DND-41 (cell line): ENCODE results near the gene RIC1.
"Not testable (repeated sequence)": the region's sequence is repeated elsewhere in the genome, so short reads cannot be mapped to it uniquely, and the experiment has no call there.

Source experiments
- ATAC-seq: fragments of 200-7000 bp; cut with Tn5 transposase; 3 replicates; pipeline ENCODE4 v1.9.1; 2021; ENCODE audit warnings: low read depth; ENCODE audit not compliant: insufficient read depth
- DNase-seq: peaks from one replicate; pipeline ENCODE4 v3.0.0-alpha.2; 2020
- H2AFZ ChIP-seq: 2 replicates; pipeline ENCODE4 v1.6.0; 2012; ENCODE audit warnings: low read depth, low read length
- H3K27ac ChIP-seq: 2 replicates; pipeline ENCODE4 v1.5.1; 2012; ENCODE audit warnings: low read length, inconsistent platforms
- H3K27me3 ChIP-seq: fragments of 200-600 bp; sonication (generic); 2 replicates; pipeline ENCODE4 v1.6.0; 2012; ENCODE audit warnings: low read length, mild to moderate bottlenecking, inconsistent platforms; ENCODE audit not compliant: insufficient read depth, poor library complexity
- H3K36me3 ChIP-seq: 2 replicates; pipeline ENCODE4 v1.5.1; 2012; ENCODE audit warnings: low read length, inconsistent platforms; ENCODE audit not compliant: insufficient read depth
- H3K4me1 ChIP-seq: 2 replicates; pipeline ENCODE4 v1.5.1; 2012; ENCODE audit warnings: mild to moderate bottlenecking, low read length; ENCODE audit not compliant: insufficient read depth
- H3K4me2 ChIP-seq: 2 replicates; pipeline ENCODE4 v1.6.0; 2012; ENCODE audit warnings: mild to moderate bottlenecking, moderate library complexity, low read length, inconsistent platforms; ENCODE audit not compliant: insufficient read depth
- H3K4me3 ChIP-seq, 2 experiments: fragments of 200-600 bp in 1 of 2; shearing (Covaris generic) in 1 of 2; 2 replicates each; pipeline ENCODE4 v1.5.1; 2012 to 2016; ENCODE audit warnings: inconsistent platforms in 2 of 2, low read length in 2 of 2, mild to moderate bottlenecking in 2 of 2, low read depth in 1 of 2, moderate library complexity in 1 of 2
- H3K79me2 ChIP-seq: 2 replicates; pipeline ENCODE4 v1.6.0; 2012; ENCODE audit warnings: low read length, inconsistent platforms; ENCODE audit not compliant: insufficient read depth
- H3K9ac ChIP-seq: 2 replicates; pipeline ENCODE4 v1.6.0; 2012; ENCODE audit warnings: low read depth, mild to moderate bottlenecking, inconsistent platforms, low read length, moderate library complexity
- H3K9me3 ChIP-seq: 2 replicates; pipeline ENCODE4 v1.5.1; 2012; ENCODE audit warnings: low read length, moderate library complexity, mild to moderate bottlenecking, inconsistent platforms; ENCODE audit not compliant: insufficient read depth, severe bottlenecking
- H4K20me1 ChIP-seq: 2 replicates; pipeline ENCODE4 v1.6.0; 2012; ENCODE audit warnings: low read length; ENCODE audit not compliant: insufficient read depth
- EZH2 ChIP-seq: IDR thresholded peaks from 3 replicates; pipeline ENCODE4 v1.6.1; 2012; ENCODE audit warnings: borderline replicate concordance, low read depth, mild to moderate bottlenecking, moderate library complexity, low read length, inconsistent platforms; ENCODE audit not compliant: severe bottlenecking
- TF ChIP-seq, protein P1 (sequence below): IDR thresholded peaks from 2 replicates; pipeline ENCODE4 v1.5.1; 2012; ENCODE audit warnings: borderline replicate concordance, low read length, moderate library complexity, mild to moderate bottlenecking; ENCODE audit not compliant: poor library complexity, severe bottlenecking; ENCODE audit errors: extremely low read depth

Gene RIC1

DNA sequence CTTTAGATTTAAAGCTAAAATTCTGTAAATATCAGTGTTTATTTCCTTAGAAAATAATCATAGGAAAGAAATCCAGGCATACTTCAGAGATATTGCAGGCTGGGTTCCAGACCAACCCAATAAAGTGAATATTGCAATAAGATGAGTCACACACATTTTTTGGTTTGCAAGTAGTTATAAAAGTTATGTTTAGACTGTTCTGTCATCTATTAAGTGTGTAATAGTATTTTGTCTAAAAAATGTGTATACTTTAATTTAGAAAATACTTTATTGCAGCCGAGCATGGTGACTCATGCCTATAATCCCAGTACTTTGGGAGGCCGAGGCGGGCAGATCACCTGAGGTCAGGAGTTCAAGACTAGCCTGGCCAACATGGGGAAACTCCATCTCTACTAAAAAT, 6.9 kb upstream of the RIC1 start:
- no peaks in the 10 kb centered on the region for H4K20me1 ChIP-seq
- H3K79me2 ChIP-seq = peaks cover 48% of the 10 kb centered on the region
- no peak overlapping the region for H3K4me2 ChIP-seq
- no peak overlapping the region for H3K4me3 ChIP-seq
- TF ChIP-seq EZH2 = no peak
- TF ChIP-seq, protein P1, sequence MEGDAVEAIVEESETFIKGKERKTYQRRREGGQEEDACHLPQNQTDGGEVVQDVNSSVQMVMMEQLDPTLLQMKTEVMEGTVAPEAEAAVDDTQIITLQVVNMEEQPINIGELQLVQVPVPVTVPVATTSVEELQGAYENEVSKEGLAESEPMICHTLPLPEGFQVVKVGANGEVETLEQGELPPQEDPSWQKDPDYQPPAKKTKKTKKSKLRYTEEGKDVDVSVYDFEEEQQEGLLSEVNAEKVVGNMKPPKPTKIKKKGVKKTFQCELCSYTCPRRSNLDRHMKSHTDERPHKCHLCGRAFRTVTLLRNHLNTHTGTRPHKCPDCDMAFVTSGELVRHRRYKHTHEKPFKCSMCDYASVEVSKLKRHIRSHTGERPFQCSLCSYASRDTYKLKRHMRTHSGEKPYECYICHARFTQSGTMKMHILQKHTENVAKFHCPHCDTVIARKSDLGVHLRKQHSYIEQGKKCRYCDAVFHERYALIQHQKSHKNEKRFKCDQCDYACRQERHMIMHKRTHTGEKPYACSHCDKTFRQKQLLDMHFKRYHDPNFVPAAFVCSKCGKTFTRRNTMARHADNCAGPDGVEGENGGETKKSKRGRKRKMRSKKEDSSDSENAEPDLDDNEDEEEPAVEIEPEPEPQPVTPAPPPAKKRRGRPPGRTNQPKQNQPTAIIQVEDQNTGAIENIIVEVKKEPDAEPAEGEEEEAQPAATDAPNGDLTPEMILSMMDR = no peak
- ATAC-seq = no peak
- no peak overlapping the region for H2AFZ ChIP-seq
- no peaks in the 10 kb centered on the region for H3K9me3 ChIP-seq
- peaks cover 13% of the 10 kb centered on the region for H3K4me1 ChIP-seq
- no peak for DNase-seq
- H3K27me3 ChIP-seq = no peaks in the 10 kb centered on the region
- no peak overlapping the region for H3K9ac ChIP-seq
- H3K27ac ChIP-seq = no peak overlapping the region
- H3K36me3 ChIP-seq = no peaks in the 10 kb centered on the region

DNA sequence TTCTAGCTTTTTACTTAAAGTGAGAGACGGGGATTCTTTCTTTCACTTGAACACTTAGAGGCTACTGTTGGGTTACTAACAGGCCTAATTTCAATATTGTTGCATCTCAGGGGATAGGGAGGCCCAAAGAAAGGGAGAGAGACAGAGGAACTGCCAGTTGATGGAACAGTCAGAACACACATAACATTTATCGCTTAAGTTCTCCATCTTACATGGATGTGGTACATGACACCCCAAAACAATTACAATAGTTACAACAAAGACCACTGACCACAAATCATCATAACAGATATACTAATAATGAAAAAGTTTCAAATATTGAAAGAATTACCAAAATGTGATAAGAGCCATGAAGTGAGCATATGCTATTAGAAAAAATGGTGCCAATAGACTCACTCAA, 4.3 kb upstream of the RIC1 start:
- no peaks in the 10 kb centered on the region for H3K9me3 ChIP-seq
- H3K36me3 ChIP-seq = no peaks in the 10 kb centered on the region; the same call in 1 of the 2 replicates
- DNase-seq = no peak
- H3K4me1 ChIP-seq = peaks cover 18% of the 10 kb centered on the region
- no peak for ATAC-seq
- H4K20me1 ChIP-seq = peaks cover 3% of the 10 kb centered on the region; the same call in 1 of the 2 replicates
- peaks cover 64% of the 10 kb centered on the region for H3K79me2 ChIP-seq
- H3K27ac ChIP-seq = no peak overlapping the region
- H3K4me2 ChIP-seq = no peak overlapping the region
- no peak overlapping the region for H3K9ac ChIP-seq
- no peak for TF ChIP-seq EZH2
- TF ChIP-seq, protein P1 = no peak
- H2AFZ ChIP-seq = no peak overlapping the region
- no peaks in the 10 kb centered on the region for H3K27me3 ChIP-seq
- H3K4me3 ChIP-seq = no peak overlapping the region

DNA sequence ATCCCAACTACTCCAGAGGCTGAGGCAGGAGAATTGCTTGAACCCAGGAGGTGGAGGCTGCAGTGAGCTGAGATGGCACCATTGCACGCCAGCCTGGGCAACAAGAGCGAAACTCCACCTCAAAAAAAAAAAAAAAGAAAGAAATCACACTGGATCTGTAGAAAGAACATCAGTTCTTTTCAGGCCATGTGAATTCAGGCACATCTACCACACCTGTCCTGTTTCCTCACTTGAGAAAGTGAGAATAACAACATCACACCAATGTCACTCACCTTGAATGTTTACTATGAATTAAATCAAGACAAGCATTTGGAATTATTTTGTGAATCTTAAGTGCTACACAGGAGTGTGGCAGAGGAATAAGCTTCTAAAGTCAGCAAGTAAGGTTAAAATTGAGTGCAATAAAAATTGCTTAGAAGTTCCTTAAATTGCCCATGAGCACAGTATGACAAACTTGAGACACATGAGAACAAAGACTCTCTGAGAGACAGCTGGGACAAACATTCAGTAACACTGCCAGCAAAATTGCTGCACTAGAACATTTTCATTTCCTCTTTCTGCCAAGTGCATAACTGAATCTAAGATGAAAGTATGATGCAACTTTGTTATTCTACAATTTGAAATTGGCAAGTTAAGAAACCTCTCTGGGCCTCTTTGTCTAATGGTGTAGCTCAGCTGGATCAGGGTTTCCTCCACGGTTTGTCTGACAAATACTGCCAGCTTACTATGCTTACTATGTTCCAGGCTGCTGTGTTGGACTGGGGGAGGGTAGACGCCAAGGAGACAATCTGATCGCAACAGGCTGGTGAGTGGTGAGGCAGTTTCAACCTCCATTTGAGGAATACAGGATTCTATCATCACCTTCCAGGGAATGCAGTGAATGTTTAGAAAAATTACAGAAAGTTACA, 1.9 kb upstream of the RIC1 start:
- TF ChIP-seq, protein P1 = no peak
- TF ChIP-seq EZH2 = no peak
- peak; percentile 67 for DNase-seq
- Histone ChIP-seq H3K4me1 (peaks cover 31% of the 10 kb centered on the region), H2AFZ (peak overlapping the region; percentile 66), H3K79me2 (peaks cover 74% of the 10 kb centered on the region), H4K20me1 (peaks cover 14% of the 10 kb centered on the region), H3K36me3 (no peaks in the 10 kb centered on the region; the same call in 1 of the 2 replicates), H3K27ac (peak overlapping the region; percentile 99), H3K9ac (peak overlapping the region; percentile 79), H3K9me3 (no peaks in the 10 kb centered on the region), H3K4me2 (peak overlapping the region; percentile 92), H3K4me3 (peak overlapping the region; percentile 85 to 93; a peak in 3 of 4 replicates), H3K27me3 (no peaks in the 10 kb centered on the region)
- peak; percentile 49 for ATAC-seq

DNA sequence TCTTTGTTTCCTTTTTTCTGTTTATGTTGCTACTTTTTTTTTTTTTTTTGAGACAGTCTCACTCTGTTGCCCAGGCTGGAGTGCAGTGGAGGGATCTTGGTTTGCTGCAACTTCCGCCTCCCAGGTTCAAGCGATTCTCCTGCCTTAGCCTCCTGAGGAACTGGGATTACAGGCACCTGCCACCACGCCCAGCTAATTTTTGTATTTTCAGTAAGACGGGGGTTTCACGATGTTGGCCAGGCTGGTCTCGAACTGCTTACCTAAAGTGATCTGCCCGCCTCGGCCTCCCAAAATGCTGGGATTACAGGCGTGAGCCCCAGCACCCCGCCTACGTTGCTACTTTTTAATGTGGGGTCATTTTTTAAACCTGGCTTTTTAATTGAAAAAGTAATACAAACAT, 1.2 kb upstream of the RIC1 start:
- Histone ChIP-seq H3K27ac (peak overlapping the region; percentile 99), H3K79me2 (peaks cover 82% of the 10 kb centered on the region)

More for the DNA sequence above, 1.2 kb upstream of the RIC1 start:
- Histone ChIP-seq H3K4me1 (peaks cover 31% of the 10 kb centered on the region), H3K4me3 (peak overlapping the region; percentile 85 to 93; a peak in 3 of 4 replicates), H3K4me2 (peak overlapping the region; percentile 92), H3K9ac (peak overlapping the region; percentile 79), H4K20me1 (peaks cover 21% of the 10 kb centered on the region), H2AFZ (peak overlapping the region; percentile 66)
- ATAC-seq, H3K36me3 ChIP-seq, H3K9me3 ChIP-seq, H3K27me3 ChIP-seq: not testable (repeated sequence)
- peak; percentile 42 for DNase-seq
